ENCODE measurements around the gene ARMC9. TPM values are rescaled to one million over a fixed set of nuclear protein-coding genes. Genes with fewer than 3 reads are reported as not detected.

The ARMC9 gene
- total RNA-seq, 1 experiment from 2014 or later = 23.4 TPM

GRCh38 chr2:231197706-231198290 is 633 bp upstream of the ARMC9 start:
- no peaks in the 10 kb centered on the region for H3F3A ChIP-seq (ENCODE audit: low read length, unreplicated experiment)
- H2AFZ ChIP-seq (ENCODE audit: low read length) = peak overlapping the region; percentile 100
- intact Hi-C loops (cut with micrococcal nuclease) = loop anchor here (5.0 kb wide), 1 partner anchor 95 kb away; no protein-coding TSS in a partner anchor
- peaks cover 27% of the 10 kb centered on the region for H3K4me1 ChIP-seq (ENCODE audit: insufficient read depth, low read length)
- no peaks in the 10 kb centered on the region for H3K9me3 ChIP-seq (ENCODE audit: low read length)
- TF ChIP-seq EZH2phosphoT487 (IDR thresholded peaks at IDR 0.05; ENCODE audit: borderline replicate concordance, low read length) (no peak), CTCF (conservative IDR thresholded peaks at IDR 0.05; ENCODE audit: low read depth, low read length) (no peak), EZH2 (IDR thresholded peaks at IDR 0.05; ENCODE audit: low read length, unreplicated experiment) (no peak)
- BruUV-seq (replicated peaks) = TSS peak; percentile 89
- no peak overlapping the region for H3K27ac ChIP-seq (ENCODE audit: low read length)
- DNase-seq (no peak), ATAC-seq (no peak)
- CTCF ChIA-PET = no interaction called here
- POLR2A ChIA-PET (ENCODE audit: unreplicated experiment) = interaction anchor here (0.5 to 0.7 kb wide), 3 partner anchors 70 to 118 kb away, joined by 3 to 5 read pairs (median 4); no protein-coding TSS in a partner anchor
- H3K4me3 ChIP-seq (ENCODE audit: low read length) = peak overlapping the region; percentile 99
- H4K20me1 ChIP-seq (ENCODE audit: low read length) = no peaks in the 10 kb centered on the region
- peaks cover 11% of the 10 kb centered on the region; the same call in 1 of the 2 replicates for H3K79me2 ChIP-seq (ENCODE audit: low read length)
- H3K27me3 ChIP-seq (ENCODE audit: low read length) = no peaks in the 10 kb centered on the region
- H3K36me3 ChIP-seq (ENCODE audit: low read depth, low read length) = no peaks in the 10 kb centered on the region
- H3K9me2 ChIP-seq (replicated peaks; ENCODE audit: low read length) = no peaks in the 10 kb centered on the region
- H3K4me2 ChIP-seq (ENCODE audit: low read length) = peak overlapping the region; percentile 75
- H3K9ac ChIP-seq (ENCODE audit: low read length) = peak overlapping the region; percentile 64

- BruUV-seq (replicated peaks) = no TSS peak
- no peak for TF ChIP-seq CTCF (conservative IDR thresholded peaks at IDR 0.05; ENCODE audit: low read depth, low read length)
- TF ChIP-seq EZH2phosphoT487 (IDR thresholded peaks at IDR 0.05; ENCODE audit: borderline replicate concordance, low read length) = no peak
- TF ChIP-seq EZH2 (IDR thresholded peaks at IDR 0.05; ENCODE audit: low read length, unreplicated experiment) = no peak
- Histone ChIP-seq H2AFZ (ENCODE audit: low read length) (peak overlapping the region; percentile 100), H3K36me3 (ENCODE audit: low read depth, low read length) (no peaks in the 10 kb centered on the region), H3K27ac (ENCODE audit: low read length) (peak overlapping the region; percentile 12), H3K79me2 (ENCODE audit: low read length) (peaks cover 11% of the 10 kb centered on the region; the same call in 1 of the 2 replicates), H3K27me3 (ENCODE audit: low read length) (no peaks in the 10 kb centered on the region), H3K4me2 (ENCODE audit: low read length) (peak overlapping the region; percentile 75), H3K4me3 (ENCODE audit: low read length) (peak overlapping the region; percentile 99), H3K9ac (ENCODE audit: low read length) (peak overlapping the region; percentile 64), H3F3A (ENCODE audit: low read length, unreplicated experiment) (no peaks in the 10 kb centered on the region), H3K9me2 (replicated peaks; ENCODE audit: low read length) (no peaks in the 10 kb centered on the region), H3K9me3 (ENCODE audit: low read length) (no peaks in the 10 kb centered on the region), H4K20me1 (ENCODE audit: low read length) (no peaks in the 10 kb centered on the region), H3K4me1 (ENCODE audit: insufficient read depth, low read length) (peaks cover 27% of the 10 kb centered on the region)
- ATAC-seq (peak; percentile 20), DNase-seq (peak; percentile 49)
- ChIA-PET POLR2A (ENCODE audit: unreplicated experiment) (no interaction called here), CTCF (no interaction called here)
- intact Hi-C loops (cut with micrococcal nuclease) = loop anchor here (5.0 kb wide), 1 partner anchor 97 kb away; no protein-coding TSS in a partner anchor
Observed at GRCh38 chr2:231199219-231199618, 788 bp downstream of the ARMC9 start.

- no peaks in the 10 kb centered on the region for H3K36me3 ChIP-seq (ENCODE audit: low read depth, low read length)
- H3K27ac ChIP-seq (ENCODE audit: low read length) = no peak overlapping the region
- no TSS peak for BruUV-seq (replicated peaks)
- ChIA-PET CTCF (no interaction called here), POLR2A (ENCODE audit: unreplicated experiment) (no interaction called here)
- intact Hi-C loops (cut with micrococcal nuclease) = no loop called here
- H3K27me3 ChIP-seq (ENCODE audit: low read length) = no peaks in the 10 kb centered on the region
- no peaks in the 10 kb centered on the region for H4K20me1 ChIP-seq (ENCODE audit: low read length)
- DNase-seq (peak; percentile 85), ATAC-seq (peak; percentile 27)
- H3K4me2 ChIP-seq (ENCODE audit: low read length) = peak overlapping the region; percentile 75
- H3F3A ChIP-seq (ENCODE audit: low read length, unreplicated experiment) = no peaks in the 10 kb centered on the region
- H3K9ac ChIP-seq (ENCODE audit: low read length) = no peak overlapping the region
- peaks cover 11% of the 10 kb centered on the region; the same call in 1 of the 2 replicates for H3K79me2 ChIP-seq (ENCODE audit: low read length)
- no peak overlapping the region for H3K4me3 ChIP-seq (ENCODE audit: low read length)
- H3K4me1 ChIP-seq (ENCODE audit: insufficient read depth, low read length) = peaks cover 27% of the 10 kb centered on the region
- H3K9me2 ChIP-seq (replicated peaks; ENCODE audit: low read length) = no peaks in the 10 kb centered on the region
- no peak overlapping the region for H2AFZ ChIP-seq (ENCODE audit: low read length)
- TF ChIP-seq CTCF (conservative IDR thresholded peaks at IDR 0.05; ENCODE audit: low read depth, low read length) = no peak
- TF ChIP-seq EZH2 (IDR thresholded peaks at IDR 0.05; ENCODE audit: low read length, unreplicated experiment) = no peak
- TF ChIP-seq EZH2phosphoT487 (IDR thresholded peaks at IDR 0.05; ENCODE audit: borderline replicate concordance, low read length) = no peak
- no peaks in the 10 kb centered on the region for H3K9me3 ChIP-seq (ENCODE audit: low read length)
Observed at GRCh38 chr2:231200805-231201474, 2.5 kb downstream of the ARMC9 start.

Data from PC-3 (cell line).